A673 (cell line): ENCODE measurements around the gene BAIAP2L2. TPM values are rescaled to one million over a fixed set of nuclear protein-coding genes. Genes with fewer than 3 reads are reported as not detected.
"Not testable (repeated sequence)": the region's sequence is repeated elsewhere in the genome, so short reads cannot be mapped to it uniquely, and the experiment has no call there.

ENCODE experiments used
- BruUV-seq: library from RNA; stranded (reverse); fragments of 400-500 nt; replicated peaks from 2 replicates; lab custom pipeline; 2021; lab: Mats Ljungman, UMichigan
- CTCF ChIA-PET: fragments of 300-600 bp; sonication (Branson Sonifier 250); formaldehyde crosslinking; loops from one replicate; lab custom pipeline; 2022; ENCODE audit warnings: antibody characterized with exemption; lab: Charles Lee
- POLR2A ChIA-PET: fragments of 300-600 bp; sonication (Branson Sonifier 250); formaldehyde crosslinking; loops from one replicate; lab custom pipeline; 2022; ENCODE audit warnings: antibody characterized with exemption; ENCODE audit not compliant: low non-redundant PET; lab: Charles Lee
- DNase-seq: peaks from one replicate; pipeline ENCODE4 v3.0.0-alpha.2; 2015; ENCODE audit warnings: low spot score
- H3K27ac ChIP-seq: fragments of 200-600 bp; sonication (generic); 2 replicates; pipeline ENCODE4 v1.5.1; 2016; ENCODE audit warnings: mixed run types, low read depth, mild to moderate bottlenecking, mixed read lengths, antibody characterized with exemption, low read length; ENCODE audit not compliant: poor library complexity, severe bottlenecking
- H3K27me3 ChIP-seq: fragments of 200-600 bp; sonication (generic); replicated peaks from 2 replicates; pipeline ENCODE4 v1.6.1; 2017; ENCODE audit warnings: mixed run types, low read depth, mild to moderate bottlenecking, mixed read lengths, antibody characterized with exemption, low read length; ENCODE audit not compliant: insufficient read depth, poor library complexity
- H3K36me3 ChIP-seq: fragments of 200-600 bp; sonication (generic); 2 replicates; pipeline ENCODE4 v1.6.1; 2016; ENCODE audit warnings: mixed run types, mild to moderate bottlenecking, mixed read lengths, antibody characterized with exemption, low read length; ENCODE audit not compliant: insufficient read depth, poor library complexity, severe bottlenecking
- H3K4me1 ChIP-seq: fragments of 200-600 bp; sonication (generic); 2 replicates; pipeline ENCODE4 v1.6.1; 2017; ENCODE audit warnings: mixed run types, mild to moderate bottlenecking, mixed read lengths, antibody characterized with exemption, low read length; ENCODE audit not compliant: insufficient read depth, poor library complexity, severe bottlenecking
- H3K4me3 ChIP-seq: fragments of 200-600 bp; sonication (generic); 2 replicates; pipeline ENCODE4 v1.5.1; 2016; ENCODE audit warnings: low read depth, mixed run types, mild to moderate bottlenecking, mixed read lengths, low read length; ENCODE audit not compliant: poor library complexity, severe bottlenecking
- H3K9me3 ChIP-seq: fragments of 200-600 bp; sonication (generic); 2 replicates; pipeline ENCODE4 v1.6.1; 2016; ENCODE audit warnings: mixed run types, low read depth, mild to moderate bottlenecking, mixed read lengths, antibody characterized with exemption, low read length; ENCODE audit not compliant: poor library complexity, severe bottlenecking
- CTCF ChIP-seq: fragments of 300-800, 200-600 bp; sonication (generic); conservative IDR thresholded peaks from 2 replicates; pipeline ENCODE4 v1.5.1; 2017; ENCODE audit warnings: low read depth, mild to moderate bottlenecking, antibody characterized with exemption, low read length, moderate library complexity, mixed read lengths
- EZH2 ChIP-seq: fragments of 200-600 bp; sonication (generic); IDR thresholded peaks from 2 replicates; pipeline ENCODE4 v1.6.1; 2017; ENCODE audit warnings: borderline replicate concordance, low read depth, mild to moderate bottlenecking, mixed read lengths, antibody characterized with exemption, low read length; ENCODE audit not compliant: poor library complexity, severe bottlenecking
- intact Hi-C: fragments of 100-400 bp; cut with micrococcal nuclease; formaldehyde crosslinking; loops from one replicate; pipeline ENCODE4 v1.10.0; 2022; ENCODE audit not compliant: unreplicated experiment
- total RNA-seq: library from RNA; stranded (reverse); gene quantifications from 2 replicates; pipeline ENCODE4 v1.2.3, GENCODE V29; 2021

The BAIAP2L2 gene
- total RNA-seq, 1 experiment from 2014 or later: 2.5 TPM

- Histone ChIP-seq H3K36me3 (no peaks in the 10 kb centered on the region), H3K27ac (no peak overlapping the region), H3K4me1 (peaks cover 6% of the 10 kb centered on the region), H3K27me3 (no peaks in the 10 kb centered on the region), H3K9me3 (no peaks in the 10 kb centered on the region), H3K4me3 (no peak overlapping the region)
- BruUV-seq: no TSS peak
- TF ChIP-seq EZH2: no peak
- TF ChIP-seq CTCF: no peak
- CTCF ChIA-PET: no interaction called here
- intact Hi-C loops: no loop called here
- no peak for DNase-seq
- POLR2A ChIA-PET: no interaction called here
These were observed 71.3 kb downstream of the BAIAP2L2 start for GRCh38 chr22:38038890-38039812.

GRCh38 chr22:38038426-38038825 is 72.1 kb downstream of the BAIAP2L2 start:
- ChIA-PET CTCF (no interaction called here), POLR2A (no interaction called here)
- Histone ChIP-seq H3K4me3 (no peak overlapping the region), H3K9me3 (no peaks in the 10 kb centered on the region), H3K4me1 (peaks cover 8% of the 10 kb centered on the region), H3K27ac (no peak overlapping the region), H3K27me3 (no peaks in the 10 kb centered on the region), H3K36me3 (no peaks in the 10 kb centered on the region)
- intact Hi-C loops: no loop called here
- no peak for DNase-seq
- no peak for TF ChIP-seq EZH2
- TF ChIP-seq CTCF: no peak
- BruUV-seq: no TSS peak

- DNase-seq, H3K4me3 ChIP-seq, H3K27me3 ChIP-seq, BruUV-seq, H3K4me1 ChIP-seq, H3K27ac ChIP-seq, POLR2A ChIA-PET, intact Hi-C loops, H3K36me3 ChIP-seq, H3K9me3 ChIP-seq: not testable (repeated sequence)
- CTCF ChIA-PET: interaction anchor here (0.5 to 0.7 kb wide), 2 partner anchors 13 to 966 kb away, joined by 4 to 8 read pairs; no protein-coding TSS in a partner anchor
These were observed 72.9 kb downstream of the BAIAP2L2 start for GRCh38 chr22:38037367-38038150.
